Mesenteric fat pad (tissue), 1 donor: ENCODE measurements around the gene CYP2S1. TPM values are rescaled to one million over a fixed set of nuclear protein-coding genes. Genes with fewer than 3 reads are reported as not detected.
"Not testable (repeated sequence)": the region's sequence is repeated elsewhere in the genome, so short reads cannot be mapped to it uniquely, and the experiment has no call there.

Source experiments
- DNase-seq: peaks from one replicate; pipeline ENCODE4 v3.0.0-alpha.2; 2020; ENCODE audit warnings: low spot score
- long read RNA-seq: library from polyadenylated mRNA; unstranded; transcript quantifications from one replicate; pipeline ENCODE4 v2.0.0, GENCODE V29; 2020
- total RNA-seq: library from RNA; stranded (reverse); fragmentation: NEBNext Ultra II Directional; extraction: Animal tissue kit (Norgen Biotek cat#: 25700); gene quantifications from one replicate; pipeline ENCODE4 v1.2.1, GENCODE V29; 2021
- donor health status: DM: yes; HTN: yes; CAD: no.

Gene CYP2S1
- 2.2 TPM for total RNA-seq
- long read RNA-seq = 0 reads

DNA sequence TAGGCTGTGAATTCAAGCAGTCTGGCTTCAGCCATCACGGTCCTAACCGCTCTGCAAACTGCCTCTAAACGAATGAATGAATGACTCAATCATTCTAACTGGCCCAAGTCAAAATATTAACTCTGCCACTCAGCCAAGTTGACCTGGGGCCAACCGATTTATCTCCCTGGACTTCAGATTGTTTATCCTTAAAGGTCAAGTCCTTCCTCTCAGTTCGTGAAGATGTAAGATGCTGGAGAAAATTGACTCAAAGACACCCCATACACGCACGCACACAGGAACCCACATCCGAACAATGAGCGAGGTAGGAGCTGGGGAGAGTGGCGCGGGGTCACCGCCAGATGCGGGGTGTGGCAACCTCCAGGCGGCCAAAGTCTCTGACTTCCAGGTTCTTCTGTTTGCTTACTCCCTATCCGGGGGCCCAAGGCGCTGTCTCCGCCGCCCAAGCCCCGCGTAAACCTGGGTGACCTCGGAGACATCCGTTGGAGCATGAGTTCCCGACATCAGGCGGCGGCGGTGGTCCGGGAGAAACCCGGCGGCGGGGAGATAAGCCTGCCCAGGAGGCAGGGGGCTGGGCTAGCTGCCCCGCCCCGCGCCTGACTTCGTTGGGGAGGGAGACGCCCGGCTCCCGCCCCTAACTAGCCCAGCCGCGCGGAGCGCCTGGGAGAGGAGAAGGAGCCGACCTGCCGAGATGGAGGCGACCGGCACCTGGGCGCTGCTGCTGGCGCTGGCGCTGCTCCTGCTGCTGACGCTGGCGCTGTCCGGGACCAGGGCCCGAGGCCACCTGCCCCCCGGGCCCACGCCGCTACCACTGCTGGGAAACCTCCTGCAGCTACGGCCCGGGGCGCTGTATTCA is at the start of gene CYP2S1:
TSS of gene CYP2S1 (plus strand) at position 646 of the 856 bp plus-strand sequence. CDS start at position 692, 46 bp downstream.
- DNase-seq = no peak

DNA sequence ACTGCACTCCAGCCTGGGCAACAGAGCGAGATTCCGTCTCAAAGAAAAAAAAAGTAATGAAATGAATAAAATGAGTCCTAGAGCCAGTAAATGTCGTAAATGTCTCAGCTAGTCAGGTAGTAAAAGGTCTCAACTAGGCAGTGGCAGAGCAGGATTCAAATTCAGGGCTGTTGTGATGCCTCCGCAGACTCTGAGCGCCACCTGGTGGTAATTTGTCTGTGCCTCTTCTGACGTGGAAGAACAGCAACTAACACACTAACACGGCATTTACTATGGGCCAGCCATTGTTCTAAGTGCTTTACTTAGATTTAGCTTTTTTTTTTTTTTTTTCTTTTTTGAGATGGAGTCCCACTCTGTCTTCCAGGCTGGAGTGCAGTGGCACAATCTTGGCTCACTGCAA is 48.6 kb upstream of the CYP2S1 start:
- no peak for DNase-seq

- DNase-seq = no peak
Observed at GRCh38 chr19:41149831-41150230, 43.2 kb upstream of the CYP2S1 start.

- DNase-seq = not testable (repeated sequence)
Observed at GRCh38 chr19:41150986-41151385, 42.0 kb upstream of the CYP2S1 start.

- DNase-seq = no peak
Observed at GRCh38 chr19:41154060-41154459, 39.0 kb upstream of the CYP2S1 start.

DNA sequence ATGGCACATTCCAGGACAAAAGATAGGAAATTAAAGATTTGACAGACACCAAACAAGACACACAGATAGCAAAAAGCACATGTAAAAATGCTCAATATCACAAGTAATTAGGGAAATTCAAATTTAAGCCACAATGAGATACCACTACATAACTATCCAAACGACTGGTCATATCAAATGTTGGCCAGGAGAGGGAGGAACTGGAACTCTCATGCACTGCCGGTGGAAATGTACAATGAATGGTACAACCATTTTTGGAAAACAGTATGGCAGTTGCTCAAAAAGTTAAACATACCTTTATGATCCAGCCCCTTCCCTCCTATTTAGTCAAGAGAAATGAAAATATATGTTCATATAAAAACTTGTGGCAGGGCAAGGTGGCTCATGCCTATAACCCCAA is 36.8 kb upstream of the CYP2S1 start:
- no peak for DNase-seq

GRCh38 chr19:41159881-41160280 is 33.1 kb upstream of the CYP2S1 start:
- DNase-seq = no peak

GRCh38 chr19:41161903-41162302 is 31.1 kb upstream of the CYP2S1 start:
- DNase-seq = no peak

GRCh38 chr19:41166944-41167804 is 25.8 kb upstream of the CYP2S1 start:
- no peak for DNase-seq

GRCh38 chr19:41172297-41173164 is 20.5 kb upstream of the CYP2S1 start:
- DNase-seq = no peak

DNA sequence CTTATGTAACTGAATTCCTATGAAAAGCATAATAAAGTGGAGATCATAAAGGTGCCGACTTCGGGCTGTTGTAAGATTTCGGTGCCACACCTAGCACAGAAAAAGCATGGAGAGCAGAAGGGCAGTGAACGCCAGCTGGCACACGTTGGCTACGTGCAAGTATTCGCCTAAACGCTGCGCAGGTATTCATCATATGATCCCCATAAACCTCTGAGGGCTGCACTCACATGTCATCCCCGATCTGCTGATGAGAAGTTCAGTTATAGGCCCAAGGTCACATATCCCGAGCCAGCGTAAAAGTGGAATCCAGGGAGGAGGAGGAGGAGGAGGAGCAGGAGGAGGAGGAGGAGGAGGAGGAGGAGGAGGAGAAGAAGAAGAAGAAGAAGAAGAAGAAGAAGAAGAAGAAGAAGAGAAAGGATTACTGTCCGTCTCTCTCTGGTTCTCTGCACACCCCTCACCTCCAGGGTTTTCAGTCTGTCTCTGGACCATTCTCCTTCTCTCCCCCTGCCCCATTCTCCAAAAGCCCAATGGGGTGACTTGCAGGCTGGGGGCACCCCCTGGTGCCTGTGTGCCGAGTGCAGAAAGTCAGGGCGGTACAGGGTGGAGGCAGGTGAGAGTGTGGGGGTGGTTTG is 18.6 kb upstream of the CYP2S1 start:
- no peak for DNase-seq

- DNase-seq = no peak
Observed at GRCh38 chr19:41175801-41176777, 16.9 kb upstream of the CYP2S1 start.

- DNase-seq = not testable (repeated sequence)
Observed at GRCh38 chr19:41180173-41180572, 12.8 kb upstream of the CYP2S1 start.

DNA sequence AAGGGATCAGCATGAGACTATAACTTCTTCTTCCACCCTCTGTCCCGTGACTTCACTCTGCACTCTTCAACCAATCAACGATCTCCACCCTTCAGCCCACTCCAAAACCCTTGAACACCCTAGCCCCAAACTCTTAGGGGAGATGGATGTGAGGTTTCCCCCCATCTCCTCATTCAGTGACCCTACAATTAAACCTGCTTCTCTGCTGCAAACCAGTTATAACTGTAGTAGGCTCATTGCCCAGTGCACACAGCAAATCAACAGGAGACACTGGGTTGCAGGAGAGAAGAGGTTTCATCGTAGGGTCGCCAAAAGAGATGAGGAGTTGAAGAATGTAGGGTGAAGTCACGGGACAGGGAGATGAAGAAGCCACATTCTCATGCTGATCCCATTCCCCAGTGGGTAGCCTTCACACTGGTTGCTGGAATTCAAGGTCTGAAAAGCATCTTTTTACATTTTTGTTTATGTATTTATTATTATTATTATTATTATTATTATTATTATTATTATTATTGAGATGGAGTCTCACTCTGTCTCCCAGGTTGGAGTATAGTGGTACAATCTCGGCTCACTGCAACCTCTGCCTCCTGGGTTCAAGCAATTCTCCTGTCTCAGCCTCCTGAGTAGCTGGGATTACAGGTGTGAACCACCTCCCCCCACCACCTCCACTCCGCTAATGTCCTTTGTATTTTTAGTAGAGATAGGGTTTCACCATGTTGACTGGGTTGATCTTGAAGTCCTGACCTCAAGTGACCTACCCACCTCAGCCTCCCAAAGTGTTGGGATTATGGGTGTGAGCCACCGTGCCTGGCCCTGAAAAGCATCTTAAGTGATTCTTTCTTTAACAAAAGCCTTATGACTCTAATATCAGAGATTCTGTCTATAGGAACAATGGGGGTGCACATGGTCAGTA is 5.8 kb upstream of the CYP2S1 start:
- no peak for DNase-seq

DNA sequence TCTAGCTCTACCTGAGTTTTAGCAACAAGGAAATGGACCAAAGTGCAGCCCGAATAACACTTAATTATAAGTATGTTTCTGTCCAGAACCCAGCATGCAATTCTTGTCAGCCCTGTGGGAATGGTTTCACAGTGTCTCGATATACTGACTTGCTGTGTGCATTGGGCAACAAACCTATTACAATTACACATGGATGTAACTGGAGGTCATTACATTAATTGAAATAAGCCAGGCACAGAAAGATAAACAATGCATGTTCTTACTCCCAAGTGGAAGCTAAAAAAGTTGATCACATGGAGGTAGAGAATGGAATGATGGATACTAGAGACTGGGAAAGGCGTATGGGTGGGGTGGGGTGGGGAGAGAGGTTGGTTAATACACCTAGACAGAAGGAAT is 5.1 kb upstream of the CYP2S1 start:
- no peak for DNase-seq

DNA sequence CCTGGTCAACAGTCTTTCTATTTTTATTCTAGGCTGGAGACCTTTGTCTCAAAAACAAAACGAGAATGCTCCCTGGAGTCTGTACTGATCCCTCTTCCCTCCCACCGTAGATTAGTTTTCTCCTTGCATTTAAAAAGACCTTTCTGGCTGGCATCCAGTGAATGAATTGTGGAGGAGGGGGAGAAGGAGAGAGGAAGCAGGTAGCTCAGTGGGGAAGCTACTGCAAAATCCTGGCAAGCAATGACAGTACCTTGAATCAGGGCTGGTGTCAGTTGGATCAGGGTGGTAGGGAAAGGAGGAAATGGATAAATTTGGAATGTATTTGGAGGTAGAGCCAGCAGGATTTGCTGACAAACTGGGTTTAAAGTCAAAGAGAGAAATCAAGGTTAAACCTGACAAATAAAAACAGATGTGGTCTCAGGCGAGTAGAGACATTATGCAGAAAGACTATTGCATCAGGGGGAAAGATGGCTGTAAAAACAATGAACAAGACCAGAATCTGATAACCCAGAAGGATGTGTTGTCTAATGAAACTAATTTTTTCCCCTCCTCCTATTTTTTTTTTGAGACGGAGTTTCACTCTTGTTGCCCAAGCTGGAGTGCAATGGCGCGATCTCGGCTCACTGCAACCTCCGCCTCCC is 3.5 kb upstream of the CYP2S1 start:
- DNase-seq = no peak

GRCh38 chr19:41193430-41194156 is 574 bp downstream of the CYP2S1 start:
- no peak for DNase-seq
